HFFc6 (cell line): ENCODE results near the gene GSN. TPM values are rescaled to one million over a fixed set of nuclear protein-coding genes. Genes with fewer than 3 reads are reported as not detected.
A peak's percentile ranks its signal among the peaks of the same experiment; 100 is the strongest.

Source experiments
- DNase-seq: peaks from one replicate; pipeline ENCODE4 v3.0.0-alpha.2; 2018
- H3K27ac Mint-ChIP-seq: 2 replicates; pipeline ENCODE4 v1.8.0; 2020; ENCODE audit warnings: mild to moderate bottlenecking, mixed read lengths
- H3K27me3 Mint-ChIP-seq: 2 replicates; pipeline ENCODE4 v1.8.0; 2021; ENCODE audit warnings: mild to moderate bottlenecking, moderate library complexity, mixed read lengths; ENCODE audit not compliant: insufficient read depth
- H3K36me3 Mint-ChIP-seq: 2 replicates; pipeline ENCODE4 v1.8.0; 2021; ENCODE audit warnings: low read depth, mixed read lengths
- H3K4me1 Mint-ChIP-seq: 2 replicates; pipeline ENCODE4 v1.8.0; 2020; ENCODE audit warnings: low read depth, mixed read lengths
- H3K4me3 Mint-ChIP-seq: 2 replicates; pipeline ENCODE4 v1.8.0; 2020; ENCODE audit warnings: mild to moderate bottlenecking, moderate library complexity, mixed read lengths
- H3K9me3 Mint-ChIP-seq: 2 replicates; pipeline ENCODE4 v1.8.0; 2020; ENCODE audit warnings: mild to moderate bottlenecking, mixed read lengths
- CTCF ChIP-seq: fragments of 200-600 bp; sonication (generic); IDR thresholded peaks from 2 replicates; pipeline ENCODE4 v1.5.0; 2021; ENCODE audit warnings: antibody characterized with exemption, mild to moderate bottlenecking
- total RNA-seq, 6 experiments: library from RNA; stranded (reverse); fragmentation: NEBNext Ultra II Directional; extraction: Animal tissue kit (Norgen Biotek cat#: 25700); gene quantifications; 2 replicates in 1 of 6; 3 replicates in 5 of 6; pipeline ENCODE4 v1.2.3, GENCODE V29; 2021

The GSN gene
- total RNA-seq, 6 experiments from 2014 or later: 288 to 394 (median 318) TPM

- DNase-seq: no peak
- no peak for TF ChIP-seq CTCF
- H3K36me3 Mint-ChIP-seq: no peaks in the 10 kb centered on the region
- peaks cover 38% of the 10 kb centered on the region for H3K4me1 Mint-ChIP-seq
- H3K9me3 Mint-ChIP-seq: no peaks in the 10 kb centered on the region
- H3K4me3 Mint-ChIP-seq: no peak overlapping the region
- H3K27me3 Mint-ChIP-seq: no peaks in the 10 kb centered on the region
- H3K27ac Mint-ChIP-seq: no peak overlapping the region; the same call in 1 of the 2 replicates
These were observed 35.7 kb upstream of the GSN start for GRCh38 chr9:121232251-121232650.

GRCh38 chr9:121233906-121234831 lies 33.8 kb upstream of the GSN start:
- no peak for TF ChIP-seq CTCF
- no peaks in the 10 kb centered on the region for H3K36me3 Mint-ChIP-seq
- peak overlapping the region; percentile 68 for H3K4me3 Mint-ChIP-seq
- peak; percentile 60 for DNase-seq
- H3K27ac Mint-ChIP-seq: peak overlapping the region; percentile 99
- H3K9me3 Mint-ChIP-seq: no peaks in the 10 kb centered on the region
- H3K27me3 Mint-ChIP-seq: no peaks in the 10 kb centered on the region
- H3K4me1 Mint-ChIP-seq: peaks cover 41% of the 10 kb centered on the region

- Mint-ChIP-seq H3K36me3 (peaks cover under 1% of the 10 kb centered on the region; the same call in 1 of the 2 replicates), H3K4me3 (peak overlapping the region; percentile 68; the same call in 1 of the 2 replicates), H3K27ac (peak overlapping the region; percentile 99), H3K4me1 (peaks cover 47% of the 10 kb centered on the region), H3K27me3 (no peaks in the 10 kb centered on the region), H3K9me3 (no peaks in the 10 kb centered on the region)
- no peak for TF ChIP-seq CTCF
- no peak for DNase-seq
These were observed 33.2 kb upstream of the GSN start for GRCh38 chr9:121234832-121235161.

DNA sequence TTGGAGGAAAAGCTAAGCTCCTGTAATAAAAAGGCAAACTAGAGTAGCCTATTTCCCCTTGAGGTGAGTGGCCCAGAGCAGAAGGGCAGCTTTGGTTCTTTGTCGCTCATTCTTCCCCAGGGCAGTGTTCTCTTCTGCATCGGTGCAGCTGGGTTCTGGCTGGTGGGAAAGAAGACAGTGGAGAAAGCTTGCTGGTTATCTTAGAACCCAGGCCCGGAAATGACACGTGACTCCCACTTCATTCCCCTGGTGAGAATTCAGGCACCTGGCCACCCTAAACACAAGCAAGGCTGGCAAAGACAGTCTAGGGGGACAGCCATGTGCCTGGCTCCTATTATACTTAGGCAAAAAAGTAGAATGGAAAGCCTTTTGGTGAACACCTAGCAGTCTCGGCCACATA lies 32.5 kb upstream of the GSN start:
- peaks cover 54% of the 10 kb centered on the region for H3K4me1 Mint-ChIP-seq
- peaks cover 5% of the 10 kb centered on the region; the same call in 1 of the 2 replicates for H3K36me3 Mint-ChIP-seq
- no peaks in the 10 kb centered on the region for H3K9me3 Mint-ChIP-seq
- no peak for TF ChIP-seq CTCF
- no peak for DNase-seq
- H3K27ac Mint-ChIP-seq: peak overlapping the region; percentile 99
- H3K4me3 Mint-ChIP-seq: no peak overlapping the region
- no peaks in the 10 kb centered on the region for H3K27me3 Mint-ChIP-seq

GRCh38 chr9:121237916-121238315 lies 30.0 kb upstream of the GSN start:
- peaks cover 5% of the 10 kb centered on the region; the same call in 1 of the 2 replicates for H3K36me3 Mint-ChIP-seq
- TF ChIP-seq CTCF: no peak
- peaks cover 68% of the 10 kb centered on the region for H3K4me1 Mint-ChIP-seq
- H3K27ac Mint-ChIP-seq: no peak overlapping the region
- no peak overlapping the region for H3K4me3 Mint-ChIP-seq
- no peak for DNase-seq
- H3K9me3 Mint-ChIP-seq: no peaks in the 10 kb centered on the region; the same call in 1 of the 2 replicates
- H3K27me3 Mint-ChIP-seq: no peaks in the 10 kb centered on the region
